SK-N-SH treated with all-trans-retinoic acid at 6 μM for 48 hours (cell line): Measurements from ENCODE around the gene DSCAM.

Source experiments
- CSDC2 ChIP-seq: fragments of 250-450 bp; sonication (Bioruptor Pico); IDR thresholded peaks from 2 replicates; pipeline ENCODE4 v1.5.0; 2020; ENCODE audit warnings: mild to moderate bottlenecking, moderate library complexity
- PPARA ChIP-seq: fragments of 250-450 bp; sonication (Bioruptor Pico); IDR thresholded peaks from 2 replicates; pipeline ENCODE4 v1.5.0; 2020; ENCODE audit warnings: mild to moderate bottlenecking, borderline replicate concordance
- RARB ChIP-seq: fragments of 250-450 bp; sonication (Bioruptor Pico); IDR thresholded peaks from 2 replicates; pipeline ENCODE4 v1.8.0; 2021; ENCODE audit warnings: mild to moderate bottlenecking, moderate library complexity
- SNAI2 ChIP-seq: fragments of 250-450 bp; sonication (Bioruptor Pico); IDR thresholded peaks from 2 replicates; pipeline ENCODE4 v1.5.0; 2020; ENCODE audit warnings: mild to moderate bottlenecking, moderate library complexity
- ZNF565 ChIP-seq: fragments of 450-650 bp; formaldehyde crosslinking; conservative IDR thresholded peaks from 2 replicates; pipeline ENCODE4 v1.5.0; 2020; ENCODE audit warnings: low read depth, mild to moderate bottlenecking, moderate library complexity
- ZNF70 ChIP-seq: fragments of 450-650 bp; formaldehyde crosslinking; IDR thresholded peaks from 2 replicates; pipeline ENCODE4 v1.5.0; 2020; ENCODE audit warnings: mild to moderate bottlenecking, moderate library complexity
- ZNF8 ChIP-seq: fragments of 450-650 bp; formaldehyde crosslinking; IDR thresholded peaks from 2 replicates; pipeline ENCODE4 v1.5.0; 2020; ENCODE audit warnings: mild to moderate bottlenecking, moderate library complexity
- TF ChIP-seq, protein P1 (sequence below): fragments of 250-450 bp; sonication (Bioruptor Pico); IDR thresholded peaks from 2 replicates; pipeline ENCODE4 v1.8.0; 2020; ENCODE audit warnings: mild to moderate bottlenecking, moderate library complexity, borderline replicate concordance
- TF ChIP-seq, protein P2 (sequence below): fragments of 250-450 bp; sonication (Bioruptor Pico); IDR thresholded peaks from 2 replicates; pipeline ENCODE4 v1.5.1; 2020; ENCODE audit warnings: low read depth, mild to moderate bottlenecking, moderate library complexity

DNA sequence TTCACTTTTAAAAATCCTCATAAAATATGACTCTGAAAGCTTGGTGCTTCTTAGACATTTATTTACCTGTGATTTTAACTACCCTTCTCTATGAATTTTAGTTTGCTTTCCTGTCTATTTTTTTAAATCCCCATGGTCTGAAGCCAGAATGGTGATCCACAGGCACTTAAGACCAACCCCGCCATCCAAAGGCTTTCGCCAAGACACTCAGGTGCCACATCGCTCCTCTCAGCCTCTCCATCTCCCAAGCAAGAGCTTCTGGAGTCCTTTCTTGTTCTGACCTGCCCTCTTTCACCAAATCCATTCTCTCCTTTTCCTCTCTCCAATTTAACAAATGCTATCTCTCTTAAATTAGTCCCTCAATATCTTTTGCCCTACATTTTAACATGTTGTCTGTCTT, 515.2 kb downstream of the DSCAM start:
- TF ChIP-seq ZNF70 (CRISPR knock-in tag), result no peak
- no peak for TF ChIP-seq PPARA (CRISPR knock-in tag)
- TF ChIP-seq, protein P1, sequence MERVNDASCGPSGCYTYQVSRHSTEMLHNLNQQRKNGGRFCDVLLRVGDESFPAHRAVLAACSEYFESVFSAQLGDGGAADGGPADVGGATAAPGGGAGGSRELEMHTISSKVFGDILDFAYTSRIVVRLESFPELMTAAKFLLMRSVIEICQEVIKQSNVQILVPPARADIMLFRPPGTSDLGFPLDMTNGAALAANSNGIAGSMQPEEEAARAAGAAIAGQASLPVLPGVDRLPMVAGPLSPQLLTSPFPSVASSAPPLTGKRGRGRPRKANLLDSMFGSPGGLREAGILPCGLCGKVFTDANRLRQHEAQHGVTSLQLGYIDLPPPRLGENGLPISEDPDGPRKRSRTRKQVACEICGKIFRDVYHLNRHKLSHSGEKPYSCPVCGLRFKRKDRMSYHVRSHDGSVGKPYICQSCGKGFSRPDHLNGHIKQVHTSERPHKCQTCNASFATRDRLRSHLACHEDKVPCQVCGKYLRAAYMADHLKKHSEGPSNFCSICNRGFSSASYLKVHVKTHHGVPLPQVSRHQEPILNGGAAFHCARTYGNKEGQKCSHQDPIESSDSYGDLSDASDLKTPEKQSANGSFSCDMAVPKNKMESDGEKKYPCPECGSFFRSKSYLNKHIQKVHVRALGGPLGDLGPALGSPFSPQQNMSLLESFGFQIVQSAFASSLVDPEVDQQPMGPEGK (CRISPR knock-in tag), result no peak
- no peak for TF ChIP-seq ZNF565 (CRISPR knock-in tag)
- TF ChIP-seq SNAI2, result no peak
- TF ChIP-seq CSDC2 (CRISPR knock-in tag), result no peak
- TF ChIP-seq ZNF8, result no peak
- no peak for TF ChIP-seq RARB
- TF ChIP-seq, protein P2, sequence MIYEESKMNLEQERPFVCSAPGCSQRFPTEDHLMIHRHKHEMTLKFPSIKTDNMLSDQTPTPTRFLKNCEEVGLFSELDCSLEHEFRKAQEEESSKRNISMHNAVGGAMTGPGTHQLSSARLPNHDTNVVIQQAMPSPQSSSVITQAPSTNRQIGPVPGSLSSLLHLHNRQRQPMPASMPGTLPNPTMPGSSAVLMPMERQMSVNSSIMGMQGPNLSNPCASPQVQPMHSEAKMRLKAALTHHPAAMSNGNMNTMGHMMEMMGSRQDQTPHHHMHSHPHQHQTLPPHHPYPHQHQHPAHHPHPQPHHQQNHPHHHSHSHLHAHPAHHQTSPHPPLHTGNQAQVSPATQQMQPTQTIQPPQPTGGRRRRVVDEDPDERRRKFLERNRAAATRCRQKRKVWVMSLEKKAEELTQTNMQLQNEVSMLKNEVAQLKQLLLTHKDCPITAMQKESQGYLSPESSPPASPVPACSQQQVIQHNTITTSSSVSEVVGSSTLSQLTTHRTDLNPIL (CRISPR knock-in tag), result no peak
